Upper lobe of left lung (tissue), 4 donors: ENCODE data around the gene TSPAN33.

Experiments used
- POLR2A ChIP-seq, 4 donors: fragments of 450-650 bp; IDR thresholded peaks; one replicate each; pipeline ENCODE4 v1.5.1; 2016 to 2017; ENCODE audit warnings: antibody characterized with exemption in 4 of 4, mild to moderate bottlenecking in 2 of 4
- POLR2AphosphoS5 ChIP-seq, 2 donors: sonication (generic); formaldehyde crosslinking; IDR thresholded peaks; one replicate each; pipeline ENCODE4 v1.5.1; 2017; ENCODE audit warnings: antibody characterized with exemption in 2 of 2

- TF ChIP-seq POLR2A (IDR thresholded peaks at IDR 0.05) (no peak), POLR2AphosphoS5 (IDR thresholded peaks at IDR 0.05) (no peak)
Observed at GRCh38 chr7:129115676-129116075, 28.8 kb upstream of the TSPAN33 start.
